C4-2B (cell line): ENCODE data around the gene ZNF350.
"Not testable (repeated sequence)": the region's sequence is repeated elsewhere in the genome, so short reads cannot be mapped to it uniquely, and the experiment has no call there.

Experiments
- H3K27ac ChIP-seq: fragments of 450-650 bp; 2 replicates; pipeline ENCODE4 v1.5.1; 2017
- ZFX ChIP-seq: fragments of 450-650 bp; IDR thresholded peaks from 2 replicates; pipeline ENCODE4 v1.6.1; 2017
- TF ChIP-seq, protein P1 (sequence below): fragments of 450-650 bp; conservative IDR thresholded peaks from 2 replicates; pipeline ENCODE4 v1.5.1; 2017; ENCODE audit warnings: mild to moderate bottlenecking

ZNF350 gene

GRCh38 chr19:51959791-51960190 lies 26.8 kb downstream of the ZNF350 start:
- TF ChIP-seq, protein P1, sequence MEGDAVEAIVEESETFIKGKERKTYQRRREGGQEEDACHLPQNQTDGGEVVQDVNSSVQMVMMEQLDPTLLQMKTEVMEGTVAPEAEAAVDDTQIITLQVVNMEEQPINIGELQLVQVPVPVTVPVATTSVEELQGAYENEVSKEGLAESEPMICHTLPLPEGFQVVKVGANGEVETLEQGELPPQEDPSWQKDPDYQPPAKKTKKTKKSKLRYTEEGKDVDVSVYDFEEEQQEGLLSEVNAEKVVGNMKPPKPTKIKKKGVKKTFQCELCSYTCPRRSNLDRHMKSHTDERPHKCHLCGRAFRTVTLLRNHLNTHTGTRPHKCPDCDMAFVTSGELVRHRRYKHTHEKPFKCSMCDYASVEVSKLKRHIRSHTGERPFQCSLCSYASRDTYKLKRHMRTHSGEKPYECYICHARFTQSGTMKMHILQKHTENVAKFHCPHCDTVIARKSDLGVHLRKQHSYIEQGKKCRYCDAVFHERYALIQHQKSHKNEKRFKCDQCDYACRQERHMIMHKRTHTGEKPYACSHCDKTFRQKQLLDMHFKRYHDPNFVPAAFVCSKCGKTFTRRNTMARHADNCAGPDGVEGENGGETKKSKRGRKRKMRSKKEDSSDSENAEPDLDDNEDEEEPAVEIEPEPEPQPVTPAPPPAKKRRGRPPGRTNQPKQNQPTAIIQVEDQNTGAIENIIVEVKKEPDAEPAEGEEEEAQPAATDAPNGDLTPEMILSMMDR = no peak
- TF ChIP-seq ZFX = no peak

DNA sequence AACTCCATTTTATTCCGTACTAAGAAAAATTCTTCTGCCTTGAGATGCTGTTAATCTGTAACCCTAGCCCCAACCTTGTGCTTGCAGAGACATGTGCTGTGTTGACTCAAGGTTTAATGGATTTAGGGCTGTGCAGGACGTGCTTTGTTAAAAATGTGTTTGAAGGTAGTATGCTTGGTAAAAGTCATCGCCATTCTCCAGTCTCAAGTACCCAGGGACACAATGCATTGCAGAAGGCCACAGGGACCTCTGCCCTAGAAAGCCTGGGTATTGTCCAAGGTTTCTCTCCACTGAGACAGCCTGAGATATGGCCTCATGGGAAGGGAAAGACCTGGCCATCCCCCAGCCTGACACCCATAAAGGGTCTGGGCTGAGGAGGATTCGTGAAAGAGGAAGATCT lies 28.8 kb downstream of the ZNF350 start:
- H3K27ac ChIP-seq = not testable (repeated sequence)

More at GRCh38 chr19:51959791-51960190, 26.8 kb downstream of the ZNF350 start:
- peak overlapping the region; percentile 38; the same call in 1 of the 2 replicates for H3K27ac ChIP-seq

- H3K27ac ChIP-seq = no peak overlapping the region
- no peak for TF ChIP-seq ZFX
- TF ChIP-seq, protein P1 = no peak
Observed at GRCh38 chr19:51948975-51949374, 37.7 kb downstream of the ZNF350 start.

DNA sequence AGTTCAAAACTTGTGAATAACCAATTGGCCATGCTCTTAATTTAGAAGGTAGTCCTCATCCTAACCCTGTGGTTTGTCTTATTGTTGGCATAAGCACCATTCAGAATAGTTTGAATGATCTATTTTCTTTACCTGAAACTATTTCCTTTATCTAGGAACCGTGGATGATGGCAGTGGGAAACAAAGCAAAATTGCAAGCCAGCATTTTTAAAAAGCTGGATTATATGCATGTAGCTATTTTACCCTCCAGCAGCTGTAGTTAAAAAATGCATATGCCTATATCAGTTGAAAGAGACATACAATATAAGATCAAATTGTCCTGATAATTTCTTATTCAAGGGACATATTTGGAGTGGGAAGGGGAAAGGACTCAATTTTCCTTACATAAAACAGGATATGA lies 40.0 kb downstream of the ZNF350 start:
- H3K27ac ChIP-seq = no peak overlapping the region
- TF ChIP-seq, protein P1 = no peak
- no peak for TF ChIP-seq ZFX

DNA sequence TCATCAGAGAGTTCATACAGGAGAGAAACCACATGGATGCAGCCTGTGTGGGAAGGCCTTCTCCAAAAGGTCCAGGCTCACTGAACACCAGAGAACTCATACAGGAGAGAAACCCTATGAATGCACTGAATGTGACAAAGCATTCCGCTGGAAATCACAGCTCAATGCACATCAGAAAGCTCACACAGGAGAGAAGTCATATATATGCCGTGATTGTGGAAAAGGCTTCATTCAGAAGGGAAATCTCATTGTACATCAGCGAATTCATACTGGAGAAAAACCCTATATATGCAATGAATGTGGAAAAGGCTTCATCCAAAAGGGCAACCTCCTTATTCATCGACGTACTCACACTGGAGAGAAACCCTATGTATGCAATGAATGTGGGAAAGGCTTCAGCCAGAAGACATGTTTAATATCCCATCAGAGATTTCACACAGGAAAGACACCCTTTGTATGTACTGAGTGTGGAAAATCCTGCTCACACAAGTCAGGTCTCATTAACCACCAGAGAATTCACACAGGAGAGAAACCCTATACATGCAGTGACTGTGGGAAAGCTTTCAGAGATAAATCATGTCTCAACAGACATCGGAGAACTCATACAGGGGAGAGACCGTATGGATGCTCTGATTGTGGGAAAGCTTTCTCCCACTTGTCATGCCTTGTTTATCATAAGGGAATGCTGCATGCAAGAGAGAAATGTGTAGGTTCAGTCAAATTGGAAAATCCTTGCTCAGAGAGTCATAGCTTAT lies 41.7 kb downstream of the ZNF350 start:
- no peak overlapping the region for H3K27ac ChIP-seq
- no peak for TF ChIP-seq ZFX
- TF ChIP-seq, protein P1 = no peak

GRCh38 chr19:51938936-51939335 lies 47.7 kb downstream of the ZNF350 start:
- H3K27ac ChIP-seq = no peak overlapping the region
- no peak for TF ChIP-seq ZFX
- TF ChIP-seq, protein P1 = no peak

DNA sequence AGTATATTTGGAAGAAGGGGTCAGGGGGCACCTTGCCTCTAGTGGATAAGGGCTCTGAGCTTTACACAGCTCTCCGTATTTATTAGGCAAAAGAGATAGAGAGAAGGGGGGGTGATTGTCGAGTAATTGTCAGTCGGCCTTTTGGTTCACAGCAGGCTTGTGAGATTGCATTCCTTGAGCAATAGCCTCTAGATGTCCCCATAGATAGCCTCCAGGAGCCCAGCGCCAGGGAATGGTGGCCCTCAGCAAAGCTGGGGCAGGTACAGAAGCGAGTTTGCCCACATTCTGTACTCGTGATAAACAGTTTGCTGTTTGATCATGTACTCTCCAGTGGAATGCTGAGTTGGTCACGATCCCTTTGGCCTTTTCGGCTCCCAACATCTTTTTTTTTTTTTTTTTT lies 54.7 kb downstream of the ZNF350 start:
- H3K27ac ChIP-seq = no peak overlapping the region
- TF ChIP-seq ZFX = no peak
- TF ChIP-seq, protein P1 = no peak

GRCh38 chr19:51927859-51928258 lies 58.8 kb downstream of the ZNF350 start:
- peak overlapping the region; percentile 80 for H3K27ac ChIP-seq
- no peak for TF ChIP-seq ZFX
- TF ChIP-seq, protein P1 = no peak
